K562 (cell line): ENCODE measurements around the gene POLR2L. TPM values are rescaled to one million over a fixed set of nuclear protein-coding genes. Genes with fewer than 3 reads are reported as not detected.

Experiments used
- ATAC-seq: fragments of 200-7000 bp; cut with Tn5 transposase; 3 replicates; pipeline ENCODE4 v1.9.1; 2020; ENCODE audit warnings: moderate library complexity
- BruUV-seq: library from RNA; stranded (reverse); fragments of 400-500 nt; replicated peaks from 2 replicates; lab custom pipeline; 2021; lab: Mats Ljungman, UMichigan
- CTCF ChIA-PET: fragments of 300-600 bp; formaldehyde crosslinking; extraction: SDS; loops from one replicate; lab custom pipeline; 2021; ENCODE audit warnings: low intra/inter-chr PET ratio; lab: Yijun Ruan, JAX
- POLR2A ChIA-PET: fragments of 300-600, 350-650 bp; sonication (Branson Sonifier 250); formaldehyde crosslinking; extraction: SDS; loops from one replicate; lab custom pipeline; 2021; ENCODE audit warnings: antibody characterized with exemption, inconsistent platforms; lab: Yijun Ruan, JAX
- DNase-seq, 4 experiments: peaks; one replicate each; pipeline versions ENCODE4 v3.0.0 to v3.0.0-alpha.2; 2011 to 2018; ENCODE audit warnings: low spot score in 3 of 4, mixed read lengths in 3 of 4; ENCODE audit errors: extremely low read depth in 1 of 4
- FAIRE-seq: peaks from 2 replicates; lab custom pipeline; 2011; peaks lifted over from hg19 to GRCh38; lab: Jason Lieb, UNC
- H2AFZ ChIP-seq: 2 replicates; pipeline ENCODE4 v1.6.0; 2011; ENCODE audit warnings: low read depth, low read length, control low read depth, inconsistent platforms
- H3K27ac ChIP-seq: fragments of 200-600 bp; 3 replicates; pipeline ENCODE4 v1.8.0; 2011; ENCODE audit warnings: low read depth, mild to moderate bottlenecking, control low read depth, inconsistent platforms, low read length, moderate library complexity, mixed read lengths; ENCODE audit errors: extremely low read depth
- H3K27me3 ChIP-seq, 2 experiments: fragments of 300-600 bp in 1 of 2; 2 replicates in 1 of 2; 3 replicates in 1 of 2; pipeline versions ENCODE4 v1.6.0 to v1.8.0; 2011; ENCODE audit warnings: inconsistent platforms in 2 of 2, low read length in 2 of 2, mild to moderate bottlenecking in 1 of 2, mixed read lengths in 1 of 2, moderate library complexity in 1 of 2; ENCODE audit not compliant: control insufficient read depth in 2 of 2, insufficient read depth in 2 of 2
- H3K36me3 ChIP-seq: fragments of 300-600 bp; 3 replicates; pipeline ENCODE4 v1.8.0; 2011; ENCODE audit warnings: mild to moderate bottlenecking, low read length, inconsistent platforms; ENCODE audit not compliant: control insufficient read depth, insufficient read depth
- H3K4me1 ChIP-seq, 2 experiments: fragments of 200-600 bp in 1 of 2; replicated peaks in 1 of 2; 2 replicates in 1 of 2; 3 replicates in 1 of 2; pipeline versions ENCODE4 v1.5.1 to v1.8.0; 2011; ENCODE audit warnings: inconsistent platforms in 2 of 2, low read length in 2 of 2, mild to moderate bottlenecking in 1 of 2, mixed read lengths in 1 of 2, moderate library complexity in 1 of 2; ENCODE audit not compliant: control insufficient read depth in 2 of 2, insufficient read depth in 2 of 2
- H3K4me2 ChIP-seq: 2 replicates; pipeline ENCODE4 v1.6.1; 2011; ENCODE audit warnings: low read length, control low read depth, inconsistent platforms, mixed read lengths; ENCODE audit not compliant: insufficient read depth
- H3K4me3 ChIP-seq: fragments of 200-600 bp; sonication (generic), shearing (Covaris generic); 2 replicates; pipeline ENCODE4 v1.5.1; 2016; ENCODE audit warnings: control low read depth, inconsistent platforms
- H3K79me2 ChIP-seq: fragments of 200-600 bp; 3 replicates; pipeline ENCODE4 v1.8.0; 2011; ENCODE audit warnings: low read length, inconsistent platforms; ENCODE audit not compliant: control insufficient read depth, insufficient read depth
- H3K9ac ChIP-seq, 2 experiments: 2 replicates each; pipeline versions ENCODE4 v1.6.0 to v1.6.1; 2011; ENCODE audit warnings: low read depth in 2 of 2, low read length in 2 of 2, control low read depth in 1 of 2, inconsistent platforms in 1 of 2, mild to moderate bottlenecking in 1 of 2, mixed read lengths in 1 of 2; ENCODE audit not compliant: insufficient read depth in 1 of 2
- H3K9me1 ChIP-seq: one replicate; pipeline ENCODE4 v1.6.0; 2011; ENCODE audit warnings: inconsistent platforms, mild to moderate bottlenecking, low read length, moderate library complexity; ENCODE audit not compliant: control insufficient read depth, insufficient read depth
- H3K9me3 ChIP-seq: replicated peaks from 2 replicates; pipeline ENCODE4 v1.5.1; 2011; ENCODE audit warnings: low read depth, low read length, inconsistent platforms; ENCODE audit not compliant: control insufficient read depth, insufficient read depth
- H4K20me1 ChIP-seq: replicated peaks from 2 replicates; pipeline ENCODE4 v1.6.1; 2011; ENCODE audit warnings: low read length, inconsistent platforms, mixed read lengths; ENCODE audit not compliant: control insufficient read depth, insufficient read depth
- CCNT2 ChIP-seq: IDR thresholded peaks from 2 replicates; pipeline ENCODE4 v1.6.1; 2011; ENCODE audit warnings: borderline replicate concordance, low read depth, mild to moderate bottlenecking, moderate library complexity, mixed read lengths, low read length; ENCODE audit not compliant: insufficient read length; ENCODE audit errors: extremely low read depth
- ESRRA ChIP-seq: fragments of 450-650 bp; IDR thresholded peaks from 2 replicates; pipeline ENCODE4 v1.6.1; 2014; ENCODE audit warnings: low read depth, mild to moderate bottlenecking, moderate library complexity, borderline replicate concordance
- EWSR1 ChIP-seq: fragments of 450-650 bp; IDR thresholded peaks from 2 replicates; pipeline ENCODE4 v1.6.1; 2018; ENCODE audit warnings: borderline replicate concordance, mild to moderate bottlenecking, low read depth, moderate library complexity; ENCODE audit not compliant: partially characterized antibody
- KLF1 ChIP-seq: fragments of 450-650 bp; IDR thresholded peaks from 2 replicates; pipeline ENCODE4 v1.6.1; 2016; ENCODE audit warnings: missing genetic modification characterization, missing compliant biosample characterization
- NR2C1 ChIP-seq, 2 experiments: fragments of 450-650 bp; IDR thresholded peaks; 2 replicates each; pipeline ENCODE4 v1.6.1; 2017; ENCODE audit warnings: mild to moderate bottlenecking in 2 of 2, antibody characterized with exemption in 1 of 2, inconsistent platforms in 1 of 2, missing compliant biosample characterization in 1 of 2, missing genetic modification characterization in 1 of 2
- RAD21 ChIP-seq, 2 experiments: fragments of 250-450 bp in 1 of 2; fragments of 450-650 bp in 1 of 2; sonication (Bioruptor Pico) in 1 of 2; formaldehyde crosslinking in 1 of 2; IDR thresholded peaks in 1 of 2; conservative IDR thresholded peaks in 1 of 2; 2 replicates each; pipeline versions ENCODE4 v1.4.0 to v1.8.0; 2020 to 2022; ENCODE audit warnings: mild to moderate bottlenecking in 2 of 2, moderate library complexity in 1 of 2
- ZFPM2 ChIP-seq: fragments of 250-450 bp; sonication (Bioruptor Pico); IDR thresholded peaks from 2 replicates; pipeline ENCODE4 v1.5.1; 2022; ENCODE audit warnings: mild to moderate bottlenecking
- ZNF717 ChIP-seq: fragments of 250-450 bp; sonication (Bioruptor Pico); IDR thresholded peaks from 2 replicates; pipeline ENCODE4 v1.5.0; 2021
- WGBS: fragments of 100-300 bp; shearing (Covaris generic); methylation state at CpG from one replicate; pipeline ENCODE4 v1.1.6; 2016; ENCODE audit warnings: low coverage, mixed read lengths; ENCODE audit not compliant: insufficient coverage; ENCODE audit errors: missing lambda C conversion rate; 5-methylcytosine and 5-hydroxymethylcytosine counted together
- in situ Hi-C: fragments of 300-500 bp; cut with MboI; formaldehyde crosslinking; loops from 4 replicates; pipeline ENCODE4 v1.15.0; 2018; ENCODE audit warnings: inconsistent platforms, mixed read lengths
- intact Hi-C: fragments of 100-400 bp; cut with micrococcal nuclease; formaldehyde crosslinking; loops from 2 replicates; pipeline ENCODE4 v1.14.2; 2022
- polyA plus RNA-seq, 8 experiments: library from polyadenylated mRNA; depleted of rRNA in 4 of 8; stranded (reverse) in 5 of 8; unstranded in 3 of 8; fragments of >200 nt; fragmentation: Nextera tagmentation in 2 of 8; fragmentation: Illumina TruSeq in 1 of 8; extraction: Ambion mirVana in 2 of 8; extraction: Trizol in 1 of 8; gene quantifications; 2 replicates each; pipeline versions ENCODE4 v1.2.1 to v1.2.3, GENCODE V29; 2011 to 2014; ENCODE audit warnings: inconsistent platforms in 1 of 8, missing spikeins in 1 of 8
- total RNA-seq, 7 experiments: library from RNA; depleted of rRNA in 6 of 7; stranded (reverse); fragments of >200 nt in 6 of 7; fragmentation: Illumina TruSeq in 2 of 7; extraction: Trizol in 2 of 7; gene quantifications; 2 replicates each; pipeline versions ENCODE4 v1.2.1 to v1.2.3, GENCODE V29; 2011 to 2021; ENCODE audit warnings: low replicate concordance in 1 of 7
- TF ChIP-seq, protein P1 (sequence below): fragments of 450-650 bp; IDR thresholded peaks from 2 replicates; pipeline ENCODE4 v1.6.1; 2016; ENCODE audit warnings: mild to moderate bottlenecking, moderate library complexity

The POLR2L gene
- total and polyA plus RNA-seq, 9 of the 15 experiments (the other 6 are each of a cell fraction or from before 2014, with no cell fraction given) = 38.3 to 688 (median 108) TPM

DNA sequence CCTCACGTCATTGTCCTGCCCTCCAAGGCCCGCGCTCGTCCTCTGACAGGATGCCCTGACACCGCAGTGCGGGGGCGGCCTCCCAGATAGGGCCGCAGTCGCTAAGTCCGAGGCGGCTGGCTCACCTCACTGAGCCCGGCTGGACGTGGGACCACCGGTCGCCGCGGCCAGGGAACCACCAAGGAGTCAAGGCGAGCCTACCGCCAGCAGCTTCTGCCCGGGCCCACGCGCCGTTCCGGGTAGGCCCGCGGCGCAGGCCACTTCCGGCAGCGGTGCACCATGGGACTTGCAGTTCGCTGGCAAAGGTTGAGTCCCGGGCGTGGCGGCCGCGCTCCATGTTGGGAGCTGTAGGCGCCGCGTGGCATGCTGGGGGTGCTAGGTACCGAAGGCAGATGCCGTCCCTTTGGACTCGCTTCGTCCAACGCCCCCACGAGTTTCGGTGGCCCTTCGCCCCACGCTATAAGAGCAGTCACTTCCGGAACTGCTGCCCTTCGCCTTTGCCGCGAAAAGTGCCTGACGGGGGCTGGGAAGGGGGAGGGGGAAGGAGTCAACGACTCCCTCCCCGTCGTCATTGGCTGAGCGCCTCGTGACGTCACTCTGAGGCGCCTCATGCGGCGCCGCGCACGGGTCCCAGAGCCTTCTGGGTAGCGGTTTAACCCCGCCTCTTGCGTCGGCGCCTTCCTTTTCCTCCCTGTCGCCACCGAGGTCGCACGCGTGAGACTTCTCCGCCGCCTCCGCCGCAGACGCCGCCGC is 32.9 kb downstream of the POLR2L start, which contains the start of gene RPLP2:
Gene RPLP2 (plus strand): TSS at position 681 of the 753 bp plus-strand sequence. CDS start 268 bp downstream, outside the sequence.
- in situ Hi-C loops (no loop called here), intact Hi-C loops (loop anchor here (2.0 kb wide), 1 partner anchor 33 kb away; the partner anchor contains the start of genes POLR2L and TSPAN4)
- peak within 1 kb of the TSS; percentile 98 for H3K27ac ChIP-seq
- POLR2A ChIA-PET = interaction anchor here (0.6 to 4.3 kb wide), 17 partner anchors 9 to 1975 kb away, joined by 3 to 26 read pairs (median 5); partner anchors contain the start of genes PNPLA2, POLR2L and TSPAN4
- H3K79me2 ChIP-seq = peaks cover 75% of the 10 kb centered on the region
- H3K27me3 ChIP-seq = no peaks in the 10 kb centered on the region
- no peaks in the 10 kb centered on the region for H3K9me3 ChIP-seq
- peaks cover 41% of the 10 kb centered on the region for H3K36me3 ChIP-seq
- peaks cover 22 to 63% of the 10 kb centered on the region in 2 experiments; a peak in 4 of 5 replicates for H3K4me1 ChIP-seq
- H3K4me3 ChIP-seq = peak within 1 kb of the TSS; percentile 99
- BruUV-seq = no TSS peak
- CTCF ChIA-PET = no interaction called here
- peak within 1 kb of the TSS; percentile 94 to 98 for H3K9ac ChIP-seq
- peaks cover 24% of the 10 kb centered on the region for H4K20me1 ChIP-seq
- under 1% methylated on average over 49 of the region's 81 CpGs for WGBS
- FAIRE-seq (peak; percentile 89), ATAC-seq (peak; percentile 83), DNase-seq (peak; percentile 84 to 99 (median 90))
- H3K9me1 ChIP-seq = no peaks in the 10 kb centered on the region
- peak within 1 kb of the TSS; percentile 100 for H3K4me2 ChIP-seq
- peak within 1 kb of the TSS; percentile 98 for H2AFZ ChIP-seq
- TF ChIP-seq CCNT2 (peak; percentile 65), ZNF717 (CRISPR knock-in tag) (no peak), ESRRA (peak; percentile 93), RAD21 (CRISPR knock-in tag; conservative IDR thresholded peaks at IDR 0.05 in 1 of 2, IDR thresholded peaks at IDR 0.05 in 1 of 2) (no peak), EWSR1 (no peak), KLF1 (tag) (peak; percentile 96), ZFPM2 (CRISPR knock-in tag) (peak; percentile 5; the same call in 1 of the 2 replicates), NR2C1 (IDR thresholded peaks at IDR 0.05) (peak; percentile 85), NR2C1 (tag; IDR thresholded peaks at IDR 0.05) (peak; percentile 80)
- TF ChIP-seq, protein P1, sequence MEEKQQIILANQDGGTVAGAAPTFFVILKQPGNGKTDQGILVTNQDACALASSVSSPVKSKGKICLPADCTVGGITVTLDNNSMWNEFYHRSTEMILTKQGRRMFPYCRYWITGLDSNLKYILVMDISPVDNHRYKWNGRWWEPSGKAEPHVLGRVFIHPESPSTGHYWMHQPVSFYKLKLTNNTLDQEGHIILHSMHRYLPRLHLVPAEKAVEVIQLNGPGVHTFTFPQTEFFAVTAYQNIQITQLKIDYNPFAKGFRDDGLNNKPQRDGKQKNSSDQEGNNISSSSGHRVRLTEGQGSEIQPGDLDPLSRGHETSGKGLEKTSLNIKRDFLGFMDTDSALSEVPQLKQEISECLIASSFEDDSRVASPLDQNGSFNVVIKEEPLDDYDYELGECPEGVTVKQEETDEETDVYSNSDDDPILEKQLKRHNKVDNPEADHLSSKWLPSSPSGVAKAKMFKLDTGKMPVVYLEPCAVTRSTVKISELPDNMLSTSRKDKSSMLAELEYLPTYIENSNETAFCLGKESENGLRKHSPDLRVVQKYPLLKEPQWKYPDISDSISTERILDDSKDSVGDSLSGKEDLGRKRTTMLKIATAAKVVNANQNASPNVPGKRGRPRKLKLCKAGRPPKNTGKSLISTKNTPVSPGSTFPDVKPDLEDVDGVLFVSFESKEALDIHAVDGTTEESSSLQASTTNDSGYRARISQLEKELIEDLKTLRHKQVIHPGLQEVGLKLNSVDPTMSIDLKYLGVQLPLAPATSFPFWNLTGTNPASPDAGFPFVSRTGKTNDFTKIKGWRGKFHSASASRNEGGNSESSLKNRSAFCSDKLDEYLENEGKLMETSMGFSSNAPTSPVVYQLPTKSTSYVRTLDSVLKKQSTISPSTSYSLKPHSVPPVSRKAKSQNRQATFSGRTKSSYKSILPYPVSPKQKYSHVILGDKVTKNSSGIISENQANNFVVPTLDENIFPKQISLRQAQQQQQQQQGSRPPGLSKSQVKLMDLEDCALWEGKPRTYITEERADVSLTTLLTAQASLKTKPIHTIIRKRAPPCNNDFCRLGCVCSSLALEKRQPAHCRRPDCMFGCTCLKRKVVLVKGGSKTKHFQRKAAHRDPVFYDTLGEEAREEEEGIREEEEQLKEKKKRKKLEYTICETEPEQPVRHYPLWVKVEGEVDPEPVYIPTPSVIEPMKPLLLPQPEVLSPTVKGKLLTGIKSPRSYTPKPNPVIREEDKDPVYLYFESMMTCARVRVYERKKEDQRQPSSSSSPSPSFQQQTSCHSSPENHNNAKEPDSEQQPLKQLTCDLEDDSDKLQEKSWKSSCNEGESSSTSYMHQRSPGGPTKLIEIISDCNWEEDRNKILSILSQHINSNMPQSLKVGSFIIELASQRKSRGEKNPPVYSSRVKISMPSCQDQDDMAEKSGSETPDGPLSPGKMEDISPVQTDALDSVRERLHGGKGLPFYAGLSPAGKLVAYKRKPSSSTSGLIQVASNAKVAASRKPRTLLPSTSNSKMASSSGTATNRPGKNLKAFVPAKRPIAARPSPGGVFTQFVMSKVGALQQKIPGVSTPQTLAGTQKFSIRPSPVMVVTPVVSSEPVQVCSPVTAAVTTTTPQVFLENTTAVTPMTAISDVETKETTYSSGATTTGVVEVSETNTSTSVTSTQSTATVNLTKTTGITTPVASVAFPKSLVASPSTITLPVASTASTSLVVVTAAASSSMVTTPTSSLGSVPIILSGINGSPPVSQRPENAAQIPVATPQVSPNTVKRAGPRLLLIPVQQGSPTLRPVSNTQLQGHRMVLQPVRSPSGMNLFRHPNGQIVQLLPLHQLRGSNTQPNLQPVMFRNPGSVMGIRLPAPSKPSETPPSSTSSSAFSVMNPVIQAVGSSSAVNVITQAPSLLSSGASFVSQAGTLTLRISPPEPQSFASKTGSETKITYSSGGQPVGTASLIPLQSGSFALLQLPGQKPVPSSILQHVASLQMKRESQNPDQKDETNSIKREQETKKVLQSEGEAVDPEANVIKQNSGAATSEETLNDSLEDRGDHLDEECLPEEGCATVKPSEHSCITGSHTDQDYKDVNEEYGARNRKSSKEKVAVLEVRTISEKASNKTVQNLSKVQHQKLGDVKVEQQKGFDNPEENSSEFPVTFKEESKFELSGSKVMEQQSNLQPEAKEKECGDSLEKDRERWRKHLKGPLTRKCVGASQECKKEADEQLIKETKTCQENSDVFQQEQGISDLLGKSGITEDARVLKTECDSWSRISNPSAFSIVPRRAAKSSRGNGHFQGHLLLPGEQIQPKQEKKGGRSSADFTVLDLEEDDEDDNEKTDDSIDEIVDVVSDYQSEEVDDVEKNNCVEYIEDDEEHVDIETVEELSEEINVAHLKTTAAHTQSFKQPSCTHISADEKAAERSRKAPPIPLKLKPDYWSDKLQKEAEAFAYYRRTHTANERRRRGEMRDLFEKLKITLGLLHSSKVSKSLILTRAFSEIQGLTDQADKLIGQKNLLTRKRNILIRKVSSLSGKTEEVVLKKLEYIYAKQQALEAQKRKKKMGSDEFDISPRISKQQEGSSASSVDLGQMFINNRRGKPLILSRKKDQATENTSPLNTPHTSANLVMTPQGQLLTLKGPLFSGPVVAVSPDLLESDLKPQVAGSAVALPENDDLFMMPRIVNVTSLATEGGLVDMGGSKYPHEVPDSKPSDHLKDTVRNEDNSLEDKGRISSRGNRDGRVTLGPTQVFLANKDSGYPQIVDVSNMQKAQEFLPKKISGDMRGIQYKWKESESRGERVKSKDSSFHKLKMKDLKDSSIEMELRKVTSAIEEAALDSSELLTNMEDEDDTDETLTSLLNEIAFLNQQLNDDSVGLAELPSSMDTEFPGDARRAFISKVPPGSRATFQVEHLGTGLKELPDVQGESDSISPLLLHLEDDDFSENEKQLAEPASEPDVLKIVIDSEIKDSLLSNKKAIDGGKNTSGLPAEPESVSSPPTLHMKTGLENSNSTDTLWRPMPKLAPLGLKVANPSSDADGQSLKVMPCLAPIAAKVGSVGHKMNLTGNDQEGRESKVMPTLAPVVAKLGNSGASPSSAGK = peak; percentile 67
